ENCODE measurements around the gene MAGI2. TPM values are rescaled to one million over a fixed set of nuclear protein-coding genes. Genes with fewer than 3 reads are reported as not detected.

Gene MAGI2
- total and polyA plus RNA-seq, 9 donors: 7.1 to 20.4 (median 18.7) TPM

DNA sequence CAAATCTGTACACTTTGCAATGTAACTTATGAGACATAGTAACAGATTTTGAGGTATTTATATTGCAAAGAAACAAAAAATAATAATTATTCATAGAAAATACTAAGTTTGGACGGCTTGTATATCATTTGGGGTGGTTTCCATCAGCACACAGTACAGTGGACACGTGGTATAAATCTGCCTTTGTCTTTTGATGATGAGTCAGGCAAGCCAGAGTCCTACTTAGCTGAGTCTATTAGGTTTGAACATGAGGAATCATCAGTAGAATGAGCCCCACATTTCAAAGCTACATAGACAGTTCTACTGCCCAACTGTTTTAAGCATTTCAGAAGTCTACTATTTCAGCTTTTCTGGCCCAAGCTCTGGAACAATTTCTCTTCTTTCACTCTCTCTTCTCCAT, 851.7 kb downstream of the MAGI2 start:
- TF ChIP-seq POLR2A (IDR thresholded peaks at IDR 0.05): no peak
- TF ChIP-seq, protein P1, sequence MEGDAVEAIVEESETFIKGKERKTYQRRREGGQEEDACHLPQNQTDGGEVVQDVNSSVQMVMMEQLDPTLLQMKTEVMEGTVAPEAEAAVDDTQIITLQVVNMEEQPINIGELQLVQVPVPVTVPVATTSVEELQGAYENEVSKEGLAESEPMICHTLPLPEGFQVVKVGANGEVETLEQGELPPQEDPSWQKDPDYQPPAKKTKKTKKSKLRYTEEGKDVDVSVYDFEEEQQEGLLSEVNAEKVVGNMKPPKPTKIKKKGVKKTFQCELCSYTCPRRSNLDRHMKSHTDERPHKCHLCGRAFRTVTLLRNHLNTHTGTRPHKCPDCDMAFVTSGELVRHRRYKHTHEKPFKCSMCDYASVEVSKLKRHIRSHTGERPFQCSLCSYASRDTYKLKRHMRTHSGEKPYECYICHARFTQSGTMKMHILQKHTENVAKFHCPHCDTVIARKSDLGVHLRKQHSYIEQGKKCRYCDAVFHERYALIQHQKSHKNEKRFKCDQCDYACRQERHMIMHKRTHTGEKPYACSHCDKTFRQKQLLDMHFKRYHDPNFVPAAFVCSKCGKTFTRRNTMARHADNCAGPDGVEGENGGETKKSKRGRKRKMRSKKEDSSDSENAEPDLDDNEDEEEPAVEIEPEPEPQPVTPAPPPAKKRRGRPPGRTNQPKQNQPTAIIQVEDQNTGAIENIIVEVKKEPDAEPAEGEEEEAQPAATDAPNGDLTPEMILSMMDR (IDR thresholded peaks at IDR 0.05): no peak
- TF ChIP-seq EP300 (IDR thresholded peaks at IDR 0.05): no peak
- H3K4me3 ChIP-seq: no peak overlapping the region
- H3K36me3 ChIP-seq: no peaks in the 10 kb centered on the region
- DNase-seq: no peak
- H3K27ac ChIP-seq: no peak overlapping the region
- H3K4me1 ChIP-seq (ENCODE audit: insufficient read depth): no peaks in the 10 kb centered on the region
- intact Hi-C loops (cut with DNase I): no loop called here
- no peaks in the 10 kb centered on the region for H3K27me3 ChIP-seq
- 78 to 83% (median 80%) methylated on average over 2 of the region's 2 CpGs for WGBS, 3 donors
- no peaks in the 10 kb centered on the region for H3K9me3 ChIP-seq

DNA sequence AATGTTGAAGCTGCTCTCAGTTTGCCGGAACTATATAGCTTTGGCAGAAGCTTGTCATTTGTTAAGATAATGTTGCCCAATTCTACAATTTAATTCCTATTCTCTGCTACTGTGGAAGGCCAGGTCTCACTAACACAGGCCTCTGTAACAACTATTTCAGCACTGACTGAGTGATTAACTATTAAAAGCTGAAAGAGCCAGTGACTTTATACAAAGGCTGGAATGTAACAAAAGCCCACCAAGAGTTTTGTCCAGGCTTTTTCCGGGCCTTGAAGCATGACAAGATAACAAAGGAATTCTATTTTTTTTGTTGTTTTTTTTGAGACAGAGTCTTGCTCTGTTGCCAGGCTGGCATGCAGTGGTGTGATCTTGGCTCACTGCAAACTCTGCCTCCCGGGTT, 859.3 kb downstream of the MAGI2 start:
- DNase-seq: no peak
- Histone ChIP-seq H3K27ac (no peak overlapping the region), H3K4me1 (ENCODE audit: insufficient read depth) (no peaks in the 10 kb centered on the region), H3K4me3 (no peak overlapping the region), H3K36me3 (no peaks in the 10 kb centered on the region), H3K27me3 (no peaks in the 10 kb centered on the region), H3K9me3 (no peaks in the 10 kb centered on the region)
- intact Hi-C loops (cut with DNase I): no loop called here
- TF ChIP-seq POLR2A (IDR thresholded peaks at IDR 0.05) (no peak), EP300 (IDR thresholded peaks at IDR 0.05) (no peak)
- TF ChIP-seq, protein P1 (IDR thresholded peaks at IDR 0.05): no peak
- WGBS, 3 donors: 30 to 50% (median 39%) methylated on average over 3 of the region's 3 CpGs

GRCh38 chr7:78588393-78588792, 865.1 kb downstream of the MAGI2 start:
- Histone ChIP-seq H3K27me3 (no peaks in the 10 kb centered on the region), H3K36me3 (no peaks in the 10 kb centered on the region), H3K4me3 (no peak overlapping the region), H3K9me3 (no peaks in the 10 kb centered on the region), H3K27ac (no peak overlapping the region), H3K4me1 (ENCODE audit: insufficient read depth) (no peaks in the 10 kb centered on the region)
- DNase-seq: no peak
- WGBS, 3 donors: 53 to 100% (median 57%) methylated on average over 1 of the region's 1 CpG
- no peak for TF ChIP-seq EP300 (IDR thresholded peaks at IDR 0.05)
- TF ChIP-seq POLR2A (IDR thresholded peaks at IDR 0.05): no peak
- TF ChIP-seq, protein P1 (IDR thresholded peaks at IDR 0.05): no peak
- intact Hi-C loops (cut with DNase I): no loop called here

- H3K36me3 ChIP-seq: no peaks in the 10 kb centered on the region
- 74 to 83% (median 80%) methylated on average over 5 of the region's 5 CpGs for WGBS, 3 donors
- DNase-seq: no peak
- H3K4me3 ChIP-seq: no peak overlapping the region
- H3K27ac ChIP-seq: no peak overlapping the region
- H3K4me1 ChIP-seq (ENCODE audit: insufficient read depth): no peaks in the 10 kb centered on the region
- no peaks in the 10 kb centered on the region for H3K27me3 ChIP-seq
- no peaks in the 10 kb centered on the region for H3K9me3 ChIP-seq
- TF ChIP-seq, protein P1 (IDR thresholded peaks at IDR 0.05): no peak
- TF ChIP-seq POLR2A (IDR thresholded peaks at IDR 0.05) (no peak), EP300 (IDR thresholded peaks at IDR 0.05) (no peak)
- intact Hi-C loops (cut with DNase I): no loop called here
Measured at GRCh38 chr7:78587443-78588044, 865.9 kb downstream of the MAGI2 start.

All from ovary (tissue), 9 donors.